Measurements from ENCODE around the gene SART1.
A peak's percentile ranks its signal among the peaks of the same experiment; 100 is the strongest.
"Not testable (repeated sequence)": the region's sequence is repeated elsewhere in the genome, so short reads cannot be mapped to it uniquely, and the experiment has no call there.

Gene SART1

GRCh38 chr11:66015454-66015881 lies 53.9 kb downstream of the SART1 start:
- no peak for DNase-seq (ENCODE audit: low spot score)

- DNase-seq (ENCODE audit: low spot score), result no peak
These were observed 54.6 kb downstream of the SART1 start for GRCh38 chr11:66015936-66016792.

- DNase-seq (ENCODE audit: low spot score), result no peak
These were observed 55.3 kb downstream of the SART1 start for GRCh38 chr11:66016793-66017177.

GRCh38 chr11:66017321-66017720 lies 55.8 kb downstream of the SART1 start:
- DNase-seq (ENCODE audit: low spot score), result no peak

- no peak for DNase-seq (ENCODE audit: low spot score)
These were observed 58.7 kb downstream of the SART1 start for GRCh38 chr11:66020212-66020611.

- DNase-seq (ENCODE audit: low spot score), result no peak
These were observed 59.3 kb downstream of the SART1 start for GRCh38 chr11:66020618-66021357.

- DNase-seq (ENCODE audit: low spot score), result peak; percentile 76
These were observed 61.1 kb downstream of the SART1 start for GRCh38 chr11:66022401-66023185.

- not testable (repeated sequence) for DNase-seq (ENCODE audit: low spot score)
These were observed 61.6 kb downstream of the SART1 start for GRCh38 chr11:66023186-66023440.

GRCh38 chr11:66026017-66026529 lies 64.5 kb downstream of the SART1 start, which contains the start of gene CATSPER1:
CATSPER1 (minus strand) TSS chr11:66026479; CDS start chr11:66026379, 100 bp downstream.
- no peak for DNase-seq (ENCODE audit: low spot score)
